HepG2 (cell line): ENCODE measurements around the gene GFY.

Experiments used
- EZH2 ChIP-seq: conservative IDR thresholded peaks from 2 replicates; pipeline ENCODE4 v1.6.1; 2012; ENCODE audit warnings: mild to moderate bottlenecking, low read depth, low read length, moderate library complexity
- NR2F6 ChIP-seq, 2 experiments: IDR thresholded peaks; 2 replicates each; pipeline ENCODE4 v1.6.1; 2016; ENCODE audit warnings: antibody characterized with exemption in 1 of 2, mild to moderate bottlenecking in 1 of 2
- TBL1XR1 ChIP-seq: fragments of 150-350 bp; IDR thresholded peaks from 2 replicates; pipeline ENCODE4 v1.6.1; 2014; ENCODE audit warnings: borderline replicate concordance, low read length; ENCODE audit not compliant: partially characterized antibody
- ZNF232 ChIP-seq: sonication (generic); formaldehyde crosslinking; IDR thresholded peaks from 2 replicates; pipeline ENCODE4 v1.4.0; 2020; ENCODE audit warnings: missing genetic modification reagents, borderline replicate concordance
- ZNF30 ChIP-seq: sonication (generic); formaldehyde crosslinking; IDR thresholded peaks from 2 replicates; pipeline ENCODE4 v1.5.0; 2020; ENCODE audit warnings: mild to moderate bottlenecking, missing genetic modification reagents
- ZNF737 ChIP-seq: sonication (generic); formaldehyde crosslinking; IDR thresholded peaks from 2 replicates; pipeline ENCODE4 v1.5.0; 2020; ENCODE audit warnings: missing genetic modification reagents, mild to moderate bottlenecking, borderline replicate concordance

GRCh38 chr19:49407079-49407478 lies 18.1 kb upstream of the GFY start:
- TF ChIP-seq ZNF232 (CRISPR knock-in tag) = no peak
- TF ChIP-seq ZNF737 (CRISPR knock-in tag) = no peak
- no peak for TF ChIP-seq EZH2
- TF ChIP-seq TBL1XR1 = no peak
- no peak for TF ChIP-seq NR2F6 (IDR thresholded peaks at IDR 0.05)
- TF ChIP-seq NR2F6 (CRISPR knock-in tag; IDR thresholded peaks at IDR 0.05) = no peak
- TF ChIP-seq ZNF30 (CRISPR knock-in tag) = no peak
